ENCODE results near the gene LRRN4CL. TPM values are rescaled to one million over a fixed set of nuclear protein-coding genes. Genes with fewer than 3 reads are reported as not detected.

LRRN4CL gene
- total RNA-seq, 6 experiments from 2014 or later = 0.12 TPM; not detected in 5

GRCh38 chr11:62646825-62647608, 42.3 kb downstream of the LRRN4CL start:
- Histone ChIP-seq H3K9me3 (no peaks in the 10 kb centered on the region), H3K27me3 (no peaks in the 10 kb centered on the region), H3K4me3 (peak overlapping the region in 2 of 3 donors; percentile 21 to 98), H3K27ac (peak overlapping the region in 2 of 3 donors; percentile 20 to 55), H3K36me3 (peaks cover 0 to 26% (median 11%) of the 10 kb centered on the region in 4 donors), H3K4me1 (peaks cover 0 to 22% (median 8%) of the 10 kb centered on the region in 4 donors)
- TF ChIP-seq POLR2A (IDR thresholded peaks at IDR 0.05) = no peak
- 25% methylated on average over 11 of the region's 32 CpGs for WGBS (ENCODE audit: insufficient coverage, low coverage, low lambda C conversion rate, missing lambda C conversion rate)
- ATAC-seq (peak in 1 of 4 donors; percentile 6), DNase-seq (peak in 1 of 3 donors; percentile 52)
- intact Hi-C loops (cut with DNase I) = no loop called here

GRCh38 chr11:62645946-62646824, 43.1 kb downstream of the LRRN4CL start, which contains the start of gene GANAB:
Gene GANAB (minus strand): TSS chr11:62646613. CDS start chr11:62646599, 14 bp downstream.
- Histone ChIP-seq H3K36me3 (peaks cover 0 to 26% (median 11%) of the 10 kb centered on the region in 4 donors), H3K4me3 (peak within 1 kb of the TSS; percentile 83 to 99 (median 98)), H3K4me1 (peaks cover 0 to 17% (median 8%) of the 10 kb centered on the region in 4 donors), H3K9me3 (no peaks in the 10 kb centered on the region), H3K27me3 (no peaks in the 10 kb centered on the region), H3K27ac (peak within 1 kb of the TSS; percentile 85 to 92 (median 89))
- WGBS (ENCODE audit: insufficient coverage, low coverage, low lambda C conversion rate, missing lambda C conversion rate) = 0% methylated on average over 24 of the region's 73 CpGs
- peak; percentile 90 for TF ChIP-seq POLR2A (IDR thresholded peaks at IDR 0.05)
- TF ChIP-seq CTCF (IDR thresholded peaks at IDR 0.05) = no peak
- DNase-seq (peak; percentile 99 to 100 (median 99)), ATAC-seq (peak; percentile 95 to 98 (median 97))
- intact Hi-C loops (cut with DNase I) = no loop called here

GRCh38 chr11:62645671-62645945, 43.7 kb downstream of the LRRN4CL start:
- peaks cover 0 to 26% (median 11%) of the 10 kb centered on the region in 4 donors for H3K36me3 ChIP-seq
- H3K4me1 ChIP-seq = peaks cover 0 to 17% (median 8%) of the 10 kb centered on the region in 4 donors
- no peaks in the 10 kb centered on the region for H3K27me3 ChIP-seq
- H3K9me3 ChIP-seq = no peaks in the 10 kb centered on the region
- no peak for DNase-seq
- ATAC-seq = no peak
- TF ChIP-seq POLR2A (IDR thresholded peaks at IDR 0.05) (no peak), CTCF (IDR thresholded peaks at IDR 0.05) (no peak)
- 0% methylated on average over 4 of the region's 11 CpGs for WGBS (ENCODE audit: insufficient coverage, low coverage, low lambda C conversion rate, missing lambda C conversion rate)
- intact Hi-C loops (cut with DNase I) = no loop called here
- H3K4me3 ChIP-seq = peak overlapping the region; percentile 83 to 99 (median 98)
- peak overlapping the region; percentile 85 to 92 (median 89) for H3K27ac ChIP-seq

GRCh38 chr11:62644220-62644619, 45.1 kb downstream of the LRRN4CL start:
- DNase-seq = no peak
- Histone ChIP-seq H3K9me3 (no peaks in the 10 kb centered on the region), H3K4me3 (no peak overlapping the region), H3K36me3 (peaks cover 0 to 20% (median 6%) of the 10 kb centered on the region in 4 donors), H3K4me1 (peaks cover 0 to 17% (median 8%) of the 10 kb centered on the region in 4 donors), H3K27me3 (no peaks in the 10 kb centered on the region), H3K27ac (no peak overlapping the region)
- no peak for TF ChIP-seq CTCF (IDR thresholded peaks at IDR 0.05)
- no peak for TF ChIP-seq POLR2A (IDR thresholded peaks at IDR 0.05)
- WGBS (ENCODE audit: insufficient coverage, low coverage, low lambda C conversion rate, missing lambda C conversion rate) = 67% methylated on average over 8 of the region's 8 CpGs
- ATAC-seq = no peak
- intact Hi-C loops (cut with DNase I) = no loop called here

Small RNAs within 50 kb of the gene (small RNA-seq; reads per million reads assigned to genes)
- gene SNORA57 = 0 reads per million in 2 experiments

Other genes starting within 250 kb of the LRRN4CL start
- gene AHNAK, start 142.7 kb downstream of the LRRN4CL start, total RNA-seq = 100 to 1,000 TPM in 4 of 6 experiments, 10 to 100 TPM in 2; 91.0 to 180 (median 113) TPM
- 100 to 1,000 TPM; 442 to 450 (median 449) TPM for gene EEF1G, start 115.6 kb downstream of the LRRN4CL start, total RNA-seq
- 10 to 100 TPM; 12.3 to 34.2 (median 21.1) TPM for gene TUT1, start 98.0 kb downstream of the LRRN4CL start, total RNA-seq
- gene MTA2, start 87.7 kb downstream of the LRRN4CL start, total RNA-seq = 10 to 100 TPM; 20.0 to 38.0 (median 31.8) TPM
- 10 to 100 TPM; 19.1 to 36.4 (median 22.7) TPM for gene EML3, start 76.8 kb downstream of the LRRN4CL start, total RNA-seq
- 1 to 10 TPM; 1.1 to 2.9 (median 1.2) TPM for gene ROM1, start 76.3 kb downstream of the LRRN4CL start, total RNA-seq
- 10 to 100 TPM; 17.1 to 32.8 (median 23.4) TPM for gene B3GAT3, start 67.5 kb downstream of the LRRN4CL start, total RNA-seq
- gene GANAB, start 42.9 kb downstream of the LRRN4CL start, total RNA-seq = 100 to 1,000 TPM; 131 to 237 (median 201) TPM
- 10 to 100 TPM; 12.1 to 20.3 (median 13.0) TPM for gene INTS5, start 36.2 kb downstream of the LRRN4CL start, total RNA-seq
- 10 to 100 TPM; 18.6 to 52.0 (median 25.6) TPM for gene C11orf98, start 24.3 kb downstream of the LRRN4CL start, total RNA-seq
- gene CSKMT, start 24.2 kb downstream of the LRRN4CL start, total RNA-seq = 1 to 10 TPM in 5 of 6 experiments, under 1 TPM in 1; 0.74 to 4.1 (median 2.6) TPM
- gene UQCC3, start 17.9 kb downstream of the LRRN4CL start, total RNA-seq = 1 to 10 TPM; 4.0 to 6.3 (median 5.3) TPM
- 1 to 10 TPM; 2.7 to 6.5 (median 3.7) TPM for gene LBHD1, start 17.3 kb downstream of the LRRN4CL start, total RNA-seq
- gene UBXN1, start 10.5 kb downstream of the LRRN4CL start, total RNA-seq = 10 to 100 TPM; 24.7 to 41.9 (median 28.0) TPM
- gene BSCL2, start 17.9 kb upstream of the LRRN4CL start, total RNA-seq = 10 to 100 TPM; 18.8 to 41.4 (median 34.3) TPM
- not detected for gene GNG3, start 18.1 kb upstream of the LRRN4CL start, total RNA-seq
- 10 to 100 TPM in 4 of 6 experiments, 1 to 10 TPM in 2; 7.9 to 17.1 (median 13.3) TPM for gene HNRNPUL2, start 37.9 kb upstream of the LRRN4CL start, total RNA-seq
- 10 to 100 TPM in 3 of 6 experiments, 1 to 10 TPM in 3; 8.5 to 13.3 (median 10.6) TPM for gene TTC9C, start 39.0 kb upstream of the LRRN4CL start, total RNA-seq
- 1 to 10 TPM; 3.4 to 7.1 (median 4.7) TPM for gene ZBTB3, start 64.6 kb upstream of the LRRN4CL start, total RNA-seq
- 10 to 100 TPM; 23.8 to 37.4 (median 26.6) TPM for gene POLR2G, start 72.0 kb upstream of the LRRN4CL start, total RNA-seq
- 10 to 100 TPM; 11.9 to 19.3 (median 16.0) TPM for gene TAF6L, start 81.9 kb upstream of the LRRN4CL start, total RNA-seq
- 10 to 100 TPM; 23.9 to 47.6 (median 29.1) TPM for gene TMEM179B, start 97.9 kb upstream of the LRRN4CL start, total RNA-seq
- gene TMEM223, start 102.5 kb upstream of the LRRN4CL start, total RNA-seq = 10 to 100 TPM in 2 of 6 experiments, 1 to 10 TPM in 4; 6.6 to 26.4 (median 8.2) TPM
- gene NXF1, start 115.9 kb upstream of the LRRN4CL start, total RNA-seq = 10 to 100 TPM; 24.7 to 42.9 (median 32.3) TPM
- 10 to 100 TPM; 22.1 to 27.8 (median 24.6) TPM for gene STX5, start 142.5 kb upstream of the LRRN4CL start, total RNA-seq
- not detected for gene TEX54, start 143.3 kb upstream of the LRRN4CL start, total RNA-seq
- gene WDR74, start 150.1 kb upstream of the LRRN4CL start, total RNA-seq = 10 to 100 TPM; 17.6 to 30.6 (median 24.3) TPM
- gene SLC3A2, start 191.4 kb upstream of the LRRN4CL start, total RNA-seq = 100 to 1,000 TPM in 1 of 6 experiments, 10 to 100 TPM in 5; 39.8 to 106 (median 63.0) TPM
- gene CHRM1, start 231.8 kb upstream of the LRRN4CL start, total RNA-seq = not detected